GM12875 (cell line): ENCODE data around the gene LOXL1.
A peak's percentile ranks its signal among the peaks of the same experiment; 100 is the strongest.

Experiments used
- H3K4me3 ChIP-seq: one replicate; pipeline ENCODE4 v1.5.1; 2011; ENCODE audit warnings: low read depth, low read length, control low read depth
- TF ChIP-seq, protein P1 (sequence below): IDR thresholded peaks from 2 replicates; pipeline ENCODE4 v1.5.1; 2011; ENCODE audit warnings: low read depth, mild to moderate bottlenecking, control low read depth, inconsistent platforms, low read length, moderate library complexity, borderline replicate concordance; ENCODE audit not compliant: insufficient read depth

The LOXL1 gene

DNA sequence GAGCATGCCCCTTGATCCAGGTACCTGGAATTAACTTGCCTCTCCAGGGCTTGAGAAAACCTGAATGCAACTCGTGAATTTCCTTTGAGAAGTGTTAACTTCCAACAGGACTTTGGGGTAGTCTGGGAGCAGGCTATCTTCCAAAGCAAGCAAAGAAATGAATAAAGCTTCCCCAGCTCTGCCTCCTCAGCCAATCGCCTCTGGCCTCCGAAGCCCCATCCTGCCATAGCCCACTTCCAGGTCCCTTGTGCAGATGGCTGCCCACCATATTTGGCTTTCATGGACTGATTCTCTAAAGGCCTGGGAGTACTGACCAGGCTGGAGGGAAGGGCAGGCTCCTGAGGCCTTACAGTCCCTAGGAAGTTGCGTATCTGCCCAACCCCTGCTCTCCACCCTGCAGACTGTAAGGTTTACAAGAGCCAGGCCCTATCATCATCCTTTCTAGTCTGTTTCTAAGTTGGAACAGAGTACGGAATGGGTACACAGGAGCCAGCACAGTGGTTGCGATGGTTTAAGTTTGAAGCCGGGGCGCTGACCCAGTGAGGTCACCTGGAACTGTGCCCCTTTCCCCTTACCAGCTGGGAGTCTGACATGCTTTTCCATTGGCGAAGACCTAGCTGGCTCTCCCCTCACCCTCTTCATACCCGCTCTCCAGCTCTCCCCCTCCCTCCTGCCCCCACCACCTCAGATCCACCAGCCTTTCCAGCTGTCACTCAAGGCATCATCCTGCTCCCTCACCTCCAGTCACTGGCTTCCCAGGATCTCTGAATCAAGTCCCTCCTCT lies 67.1 kb downstream of the LOXL1 start:
- TF ChIP-seq, protein P1, sequence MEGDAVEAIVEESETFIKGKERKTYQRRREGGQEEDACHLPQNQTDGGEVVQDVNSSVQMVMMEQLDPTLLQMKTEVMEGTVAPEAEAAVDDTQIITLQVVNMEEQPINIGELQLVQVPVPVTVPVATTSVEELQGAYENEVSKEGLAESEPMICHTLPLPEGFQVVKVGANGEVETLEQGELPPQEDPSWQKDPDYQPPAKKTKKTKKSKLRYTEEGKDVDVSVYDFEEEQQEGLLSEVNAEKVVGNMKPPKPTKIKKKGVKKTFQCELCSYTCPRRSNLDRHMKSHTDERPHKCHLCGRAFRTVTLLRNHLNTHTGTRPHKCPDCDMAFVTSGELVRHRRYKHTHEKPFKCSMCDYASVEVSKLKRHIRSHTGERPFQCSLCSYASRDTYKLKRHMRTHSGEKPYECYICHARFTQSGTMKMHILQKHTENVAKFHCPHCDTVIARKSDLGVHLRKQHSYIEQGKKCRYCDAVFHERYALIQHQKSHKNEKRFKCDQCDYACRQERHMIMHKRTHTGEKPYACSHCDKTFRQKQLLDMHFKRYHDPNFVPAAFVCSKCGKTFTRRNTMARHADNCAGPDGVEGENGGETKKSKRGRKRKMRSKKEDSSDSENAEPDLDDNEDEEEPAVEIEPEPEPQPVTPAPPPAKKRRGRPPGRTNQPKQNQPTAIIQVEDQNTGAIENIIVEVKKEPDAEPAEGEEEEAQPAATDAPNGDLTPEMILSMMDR: no peak
- H3K4me3 ChIP-seq: no peak overlapping the region

DNA sequence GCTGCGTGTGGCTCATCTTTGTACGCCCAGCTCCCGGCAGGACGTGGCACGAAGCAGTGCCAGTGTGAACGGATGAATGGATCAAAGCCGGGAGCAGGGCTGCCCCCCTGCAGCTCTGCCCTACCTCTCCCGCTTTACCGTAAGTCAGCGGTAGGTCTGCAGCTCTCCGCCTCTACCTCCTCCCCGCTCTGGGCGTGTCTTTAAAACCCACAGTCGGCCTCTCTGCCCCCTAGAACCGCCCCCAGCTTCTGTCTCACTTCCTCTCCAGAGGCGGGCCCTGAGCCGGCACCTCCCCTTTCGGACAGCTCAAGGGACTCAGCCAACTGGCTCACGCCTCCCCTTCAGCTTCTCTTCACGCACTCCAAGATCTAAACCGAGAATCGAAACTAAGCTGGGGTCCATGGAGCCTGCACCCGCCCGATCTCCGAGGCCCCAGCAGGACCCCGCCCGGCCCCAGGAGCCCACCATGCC lies 68.2 kb downstream of the LOXL1 start, which contains the start of gene PML:
PML (plus strand) TSS at position 304 of the 471 bp plus-strand sequence; CDS start at position 401, 97 bp downstream.
- H3K4me3 ChIP-seq: peak within 1 kb of the TSS; percentile 95
- TF ChIP-seq, protein P1: no peak

DNA sequence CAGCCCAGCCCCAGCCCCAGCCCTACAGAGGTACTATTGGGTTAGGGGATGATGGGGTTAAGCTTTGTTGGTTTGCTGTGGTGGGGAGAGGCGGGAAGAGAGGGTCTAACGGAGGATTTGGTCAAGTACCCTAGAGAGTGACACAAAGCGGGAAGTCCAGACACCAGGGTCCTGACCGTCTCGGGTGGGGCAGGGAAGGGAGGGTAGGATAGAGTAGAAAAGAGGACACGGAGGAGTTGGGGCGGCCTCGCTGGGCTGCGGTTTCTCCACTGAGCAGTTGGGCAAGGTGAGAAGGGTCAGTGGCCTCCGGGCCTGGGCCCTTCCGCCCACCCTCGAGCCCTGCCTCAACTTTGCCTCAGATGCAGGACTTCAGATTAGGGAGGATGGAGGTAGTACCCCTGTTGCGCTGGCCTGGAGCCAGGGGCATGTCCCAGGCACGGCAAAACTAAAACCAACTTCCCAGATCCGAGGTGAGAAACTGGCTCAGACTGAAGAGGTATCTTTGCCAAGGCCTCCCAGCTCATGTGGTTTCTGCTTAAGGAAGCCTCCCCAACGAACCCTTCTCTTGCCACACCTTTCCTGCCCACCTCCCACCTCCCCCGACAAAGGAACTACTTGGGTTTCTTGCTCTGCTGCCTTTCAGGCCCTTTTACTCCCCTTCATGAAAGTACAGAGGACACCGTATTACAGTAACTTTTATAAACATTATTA lies 68.8 kb downstream of the LOXL1 start:
- TF ChIP-seq, protein P1: no peak
- H3K4me3 ChIP-seq: peak overlapping the region; percentile 95

DNA sequence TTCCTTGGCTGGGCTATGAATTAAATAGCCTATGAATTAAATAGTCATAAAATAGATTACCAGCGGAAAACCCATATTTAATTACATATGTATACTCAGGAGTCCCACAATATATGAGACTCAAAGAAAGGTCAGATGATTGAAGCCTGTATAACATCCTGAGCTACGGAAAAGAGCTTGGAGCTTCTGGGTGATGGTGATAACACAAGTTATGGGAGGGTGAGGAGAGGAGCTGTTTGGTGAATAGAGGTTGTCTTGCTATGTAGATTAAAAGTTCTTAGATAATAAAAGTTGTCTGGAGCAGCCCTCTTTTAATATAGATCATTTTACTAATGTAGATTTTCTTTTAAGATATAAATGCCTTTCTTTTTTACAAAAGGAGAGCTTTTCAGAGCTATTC lies 70.0 kb downstream of the LOXL1 start:
- TF ChIP-seq, protein P1: no peak
- peak overlapping the region; percentile 95 for H3K4me3 ChIP-seq

DNA sequence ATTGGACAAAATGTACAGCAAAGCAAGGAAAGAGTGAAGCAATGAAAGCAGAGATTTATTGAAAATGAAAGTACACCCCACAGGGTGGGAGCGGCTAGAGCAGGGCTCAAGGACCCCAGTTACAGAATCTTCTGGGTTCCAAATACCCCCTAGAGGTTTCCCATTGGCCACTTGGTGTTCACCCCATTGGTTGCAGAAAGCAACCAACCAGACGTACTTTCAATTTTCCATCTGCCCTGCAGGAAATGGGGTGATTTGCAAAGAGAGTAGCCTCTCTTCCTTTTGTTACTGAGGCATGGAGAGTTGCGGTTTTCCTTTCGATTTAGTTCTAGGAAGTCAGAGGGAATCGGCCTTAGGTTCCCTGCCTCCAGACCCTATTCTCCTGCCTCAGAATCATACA lies 70.7 kb downstream of the LOXL1 start:
- peak overlapping the region; percentile 38 for H3K4me3 ChIP-seq

DNA sequence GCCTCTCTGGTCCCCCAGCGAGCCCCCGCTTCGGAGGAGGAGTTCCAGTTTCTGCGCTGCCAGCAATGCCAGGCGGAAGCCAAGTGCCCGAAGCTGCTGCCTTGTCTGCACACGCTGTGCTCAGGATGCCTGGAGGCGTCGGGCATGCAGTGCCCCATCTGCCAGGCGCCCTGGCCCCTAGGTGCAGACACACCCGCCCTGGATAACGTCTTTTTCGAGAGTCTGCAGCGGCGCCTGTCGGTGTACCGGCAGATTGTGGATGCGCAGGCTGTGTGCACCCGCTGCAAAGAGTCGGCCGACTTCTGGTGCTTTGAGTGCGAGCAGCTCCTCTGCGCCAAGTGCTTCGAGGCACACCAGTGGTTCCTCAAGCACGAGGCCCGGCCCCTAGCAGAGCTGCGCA lies 71.7 kb downstream of the LOXL1 start:
- H3K4me3 ChIP-seq: no peak overlapping the region
- TF ChIP-seq, protein P1: no peak

More for the DNA sequence above, 70.7 kb downstream of the LOXL1 start:
- TF ChIP-seq, protein P1: no peak
